Common myeloid progenitor, CD34-positive (primary cell): ENCODE measurements around the gene CUTA.
A peak's percentile ranks its signal among the peaks of the same experiment; 100 is the strongest.

Source experiments
- CTCF ChIA-PET: fragments of 350-600 bp; sonication (Branson Sonifier 250); formaldehyde crosslinking; loops from one replicate; lab custom pipeline; 2021; ENCODE audit warnings: antibody characterized with exemption; lab: Charles Lee
- POLR2A ChIA-PET: fragments of 350-600 bp; sonication (Branson Sonifier 250); formaldehyde crosslinking; loops from one replicate; lab custom pipeline; 2021; ENCODE audit warnings: antibody characterized with exemption; lab: Charles Lee
- DNase-seq, 3 donors: peaks; one replicate each; pipeline versions ENCODE4 v3.0.0 to v3.0.0-alpha.2; 2013
- H3K27ac ChIP-seq, 2 experiments: 1 replicate in 1 of 2; 2 replicates in 1 of 2; pipeline ENCODE4 v1.7.0; 2013; ENCODE audit warnings: inconsistent platforms in 2 of 2, low read length in 2 of 2, mild to moderate bottlenecking in 2 of 2, low read depth in 1 of 2, moderate library complexity in 1 of 2; ENCODE audit not compliant: severe bottlenecking in 2 of 2, insufficient read depth in 1 of 2, poor library complexity in 1 of 2
- H3K27me3 ChIP-seq, 5 experiments: replicated peaks in 2 of 5; 1 replicate in 3 of 5; 2 replicates in 2 of 5; pipeline versions ENCODE4 v1.6.1 to v1.7.0; 2013; ENCODE audit warnings: low read length in 4 of 5, mild to moderate bottlenecking in 2 of 5, moderate library complexity in 2 of 5, inconsistent platforms in 1 of 5; ENCODE audit not compliant: insufficient read depth in 5 of 5, control insufficient read depth in 4 of 5
- H3K36me3 ChIP-seq, 4 experiments: 1 replicate in 2 of 4; 2 replicates in 2 of 4; pipeline versions ENCODE4 v1.6.1 to v1.7.0; 2013; ENCODE audit warnings: low read length in 3 of 4, control low read depth in 1 of 4, mild to moderate bottlenecking in 1 of 4; ENCODE audit not compliant: control insufficient read depth in 4 of 4, insufficient read depth in 4 of 4
- H3K4me1 ChIP-seq, 4 experiments: 1 replicate in 3 of 4; 2 replicates in 1 of 4; pipeline versions ENCODE4 v1.6.1 to v1.7.1; 2013; ENCODE audit warnings: low read length in 3 of 4, mild to moderate bottlenecking in 3 of 4, control low read depth in 1 of 4, inconsistent platforms in 1 of 4, moderate library complexity in 1 of 4; ENCODE audit not compliant: control insufficient read depth in 4 of 4, insufficient read depth in 4 of 4; ENCODE audit errors: control extremely low read depth in 1 of 4
- H3K4me3 ChIP-seq, 7 experiments: 1 replicate in 4 of 7; 2 replicates in 3 of 7; pipeline versions ENCODE4 v1.5.1 to v1.7.0; 2013; ENCODE audit warnings: mild to moderate bottlenecking in 7 of 7, low read length in 6 of 7, moderate library complexity in 6 of 7, inconsistent platforms in 2 of 7, low read depth in 2 of 7, control low read depth in 1 of 7; ENCODE audit not compliant: insufficient read depth in 4 of 7, control insufficient read depth in 1 of 7; ENCODE audit errors: extremely low read depth in 1 of 7
- H3K9me3 ChIP-seq, 5 experiments: 1 replicate in 4 of 5; 2 replicates in 1 of 5; pipeline versions ENCODE4 v1.6.1 to v1.7.1; 2013; ENCODE audit warnings: low read length in 4 of 5, mild to moderate bottlenecking in 2 of 5, inconsistent platforms in 1 of 5, low read depth in 1 of 5, moderate library complexity in 1 of 5; ENCODE audit not compliant: control insufficient read depth in 4 of 5, insufficient read depth in 2 of 5; ENCODE audit errors: control extremely low read depth in 1 of 5
- WGBS: methylation state at CpG from one replicate; pipeline ENCODE4 v1.1.5; 2013; ENCODE audit not compliant: insufficient coverage; 5-methylcytosine and 5-hydroxymethylcytosine counted together

The CUTA gene

DNA sequence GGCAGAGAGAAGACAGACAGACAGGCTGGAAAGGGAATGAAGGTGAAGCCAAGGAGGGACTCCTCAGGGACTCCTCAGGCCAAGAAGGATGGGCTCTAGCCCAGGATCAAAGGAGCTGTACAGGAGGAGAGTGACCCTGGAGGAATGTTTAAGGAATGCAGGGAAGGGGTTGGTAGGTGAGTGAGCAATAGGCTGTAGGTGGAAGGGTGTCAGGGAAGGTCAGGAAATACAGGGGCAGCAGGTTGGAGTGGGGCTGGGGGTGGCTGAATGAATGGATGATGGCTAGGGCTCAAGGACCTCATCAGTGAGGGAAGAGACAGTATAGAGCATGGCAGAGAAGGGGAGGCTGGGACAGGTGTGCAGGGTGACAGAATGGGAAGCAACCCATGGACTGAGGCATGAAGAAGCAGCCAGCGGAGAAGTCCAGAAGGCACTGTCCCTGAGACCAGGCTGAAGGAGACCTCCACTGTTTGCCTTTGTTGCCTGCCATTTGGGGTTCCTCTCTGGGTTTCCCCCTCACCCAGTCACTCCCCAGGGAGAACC lies 15.2 kb upstream of the CUTA start:
- POLR2A ChIA-PET: no interaction called here
- CTCF ChIA-PET: no interaction called here
- 100% methylated on average over 1 of the region's 1 CpG for WGBS
- H3K4me1 ChIP-seq: peaks cover 15 to 59% (median 57%) of the 10 kb centered on the region in 4 experiments
- peak overlapping the region in 5 of 7 experiments; percentile 13 to 68 (median 57) for H3K4me3 ChIP-seq
- no peaks in the 10 kb centered on the region for H3K9me3 ChIP-seq
- peaks cover 5 to 31% (median 21%) of the 10 kb centered on the region in 4 experiments for H3K36me3 ChIP-seq
- no peak overlapping the region for H3K27ac ChIP-seq
- no peak for DNase-seq
- H3K27me3 ChIP-seq: no peaks in the 10 kb centered on the region

DNA sequence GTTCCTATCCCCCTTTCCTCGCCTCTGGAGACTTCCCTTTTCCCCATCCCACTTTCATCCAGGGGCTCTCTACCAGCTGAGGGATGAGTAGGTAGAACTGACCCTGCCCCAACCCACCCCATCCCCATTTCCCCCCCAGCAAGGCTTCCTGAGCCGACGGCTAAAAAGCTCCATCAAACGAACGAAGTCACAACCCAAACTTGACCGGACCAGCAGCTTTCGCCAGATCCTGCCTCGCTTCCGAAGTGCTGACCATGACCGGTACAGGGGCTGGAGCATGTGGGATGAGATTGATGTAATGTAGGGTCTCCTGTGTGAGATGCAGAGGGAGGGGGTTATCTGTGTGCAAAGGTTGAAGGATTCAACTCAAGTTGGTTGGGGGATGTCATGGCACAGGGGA lies 14.6 kb upstream of the CUTA start:
- CTCF ChIA-PET: interaction anchor here (1.4 kb wide), 1 partner anchor 9 kb away, joined by 4 read pairs; no protein-coding TSS in a partner anchor
- POLR2A ChIA-PET: no interaction called here
- DNase-seq: no peak
- Histone ChIP-seq H3K4me1 (peaks cover 15 to 60% (median 58%) of the 10 kb centered on the region in 4 experiments), H3K4me3 (peak overlapping the region in 6 of 7 experiments; percentile 40 to 68 (median 56)), H3K27ac (peak overlapping the region in 1 of 2 experiments; percentile 71), H3K9me3 (no peaks in the 10 kb centered on the region), H3K27me3 (no peaks in the 10 kb centered on the region), H3K36me3 (peaks cover 4 to 26% (median 18%) of the 10 kb centered on the region in 4 experiments)
- WGBS: 13% methylated on average over 6 of the region's 10 CpGs

DNA sequence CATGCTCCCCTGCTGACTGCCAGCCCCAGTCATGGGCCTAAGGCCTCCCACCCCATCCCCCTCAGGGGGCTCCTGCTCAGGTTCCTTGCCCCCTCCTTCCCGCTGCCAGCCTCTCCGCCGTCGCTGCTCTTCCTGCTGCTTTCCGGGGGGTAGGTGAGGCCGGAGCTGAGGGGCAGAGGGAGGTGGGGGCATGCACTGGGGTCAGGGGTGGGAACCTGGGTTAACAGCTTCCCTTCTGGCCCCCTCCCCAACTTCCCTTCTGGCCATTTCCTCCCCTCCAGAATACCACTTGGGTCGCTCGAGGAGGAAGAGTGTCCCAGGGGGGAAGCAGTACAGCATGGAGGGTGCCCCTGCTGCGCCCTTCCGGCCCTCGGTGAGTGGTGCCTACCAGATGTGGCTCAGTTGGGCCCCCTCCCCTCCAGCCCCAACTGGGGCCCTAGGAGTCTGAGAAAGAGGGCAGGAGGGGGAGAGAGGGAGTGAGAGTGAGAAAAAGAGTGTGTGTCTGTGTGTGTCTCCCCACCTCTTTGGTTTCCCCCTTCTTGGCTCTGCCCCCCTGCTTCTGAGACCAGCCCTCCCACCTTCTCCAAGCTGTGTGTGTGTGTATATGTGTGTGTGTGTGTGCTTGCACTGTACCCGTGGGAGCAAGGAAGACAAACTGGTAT lies 14.1 kb upstream of the CUTA start:
- H3K27me3 ChIP-seq: no peaks in the 10 kb centered on the region
- peak in 2 of 3 donors; percentile 67 to 81 for DNase-seq
- peak overlapping the region; percentile 5 to 68 (median 57) for H3K4me3 ChIP-seq
- H3K36me3 ChIP-seq: peaks cover 4 to 20% (median 14%) of the 10 kb centered on the region in 4 experiments
- WGBS: 0% methylated on average over 2 of the region's 12 CpGs
- H3K4me1 ChIP-seq: peaks cover 15 to 66% (median 64%) of the 10 kb centered on the region in 4 experiments
- no peaks in the 10 kb centered on the region for H3K9me3 ChIP-seq
- CTCF ChIA-PET: interaction anchor here (1.4 to 1.6 kb wide), 4 partner anchors 9 to 49 kb away, joined by 3 to 5 read pairs (median 4); no protein-coding TSS in a partner anchor
- POLR2A ChIA-PET: interaction anchor here (0.6 kb wide), 1 partner anchor 120 kb away, joined by 4 read pairs; no protein-coding TSS in a partner anchor
- peak overlapping the region; percentile 36 to 71 for H3K27ac ChIP-seq

DNA sequence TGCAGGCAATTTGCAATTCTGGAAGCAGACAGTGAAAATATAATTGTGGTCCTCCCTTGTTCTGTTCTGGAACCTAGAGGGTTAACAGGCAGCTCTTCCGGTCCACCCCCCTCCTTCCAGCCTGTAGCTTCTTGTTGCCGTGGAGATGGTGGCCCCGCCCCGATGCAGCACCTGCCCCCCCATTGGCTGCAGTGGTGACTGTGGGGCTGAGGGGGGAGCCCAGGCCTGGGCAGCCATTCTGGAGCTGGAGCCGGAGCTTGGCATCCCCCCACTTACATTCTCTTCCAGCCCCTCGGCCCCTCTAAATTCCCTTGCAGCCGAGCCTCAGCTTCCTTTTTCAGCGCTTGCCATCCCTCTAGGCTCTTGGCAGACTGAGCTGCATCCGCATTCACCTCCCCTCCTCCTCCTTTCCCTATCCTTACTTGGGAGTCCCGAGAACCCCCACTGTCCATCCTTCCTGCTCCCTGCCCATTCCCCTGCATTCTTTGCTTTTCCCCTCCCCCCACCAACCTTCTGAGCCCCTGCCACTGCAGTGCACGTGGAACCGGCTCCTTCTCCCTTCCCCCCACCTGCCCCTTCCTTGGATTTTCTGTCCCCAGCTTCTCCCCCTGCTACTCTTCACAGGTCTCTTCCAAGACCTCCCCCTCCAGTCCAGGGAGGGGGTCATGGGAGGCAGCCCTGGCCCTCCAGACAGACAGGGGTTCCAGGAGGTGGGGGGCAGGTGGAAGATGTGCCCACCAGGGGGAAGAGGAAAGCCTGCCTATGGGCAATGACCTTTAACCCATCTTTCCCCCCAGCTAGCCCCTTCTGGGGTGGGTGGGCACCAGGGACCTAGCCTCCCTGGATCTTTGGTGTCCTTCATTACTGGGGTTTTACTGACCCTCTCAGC lies 13.3 kb upstream of the CUTA start:
- Histone ChIP-seq H3K4me1 (peaks cover 15 to 71% (median 69%) of the 10 kb centered on the region in 4 experiments), H3K27ac (peak overlapping the region; percentile 52 to 71), H3K27me3 (no peaks in the 10 kb centered on the region), H3K9me3 (no peaks in the 10 kb centered on the region), H3K4me3 (peak overlapping the region in 6 of 7 experiments; percentile 40 to 68 (median 60)), H3K36me3 (peaks cover 4 to 13% (median 8%) of the 10 kb centered on the region in 4 experiments)
- CTCF ChIA-PET: interaction anchor here (0.9 to 2.5 kb wide), 13 partner anchors 9 to 270 kb away, joined by 3 to 9 read pairs (median 4); partner anchors contain the start of genes CUTA, SYNGAP1 and ZBTB9
- POLR2A ChIA-PET: interaction anchor here (0.6 kb wide), 1 partner anchor 119 kb away, joined by 4 read pairs; no protein-coding TSS in a partner anchor
- WGBS: 0% methylated on average over 5 of the region's 12 CpGs
- peak; percentile 81 to 91 (median 88) for DNase-seq

DNA sequence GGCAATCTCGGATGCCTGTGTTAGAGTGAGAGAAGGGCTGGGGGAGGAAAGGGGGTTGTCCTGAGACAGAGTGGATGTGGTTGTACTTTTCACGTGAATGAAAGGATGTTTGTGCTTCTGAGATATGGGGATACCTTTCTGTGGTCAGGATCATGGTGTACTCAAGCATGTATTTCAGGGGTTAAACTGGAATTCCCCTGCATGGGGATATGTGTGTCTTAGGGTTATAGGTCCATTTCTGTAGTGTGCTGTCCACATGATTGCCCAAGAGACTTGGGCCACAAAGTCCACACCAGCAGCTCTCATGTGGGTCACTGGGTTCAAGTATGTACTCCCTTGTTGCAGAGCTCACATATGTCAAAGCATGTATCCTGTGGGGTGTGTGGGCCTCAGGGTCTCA lies 12.4 kb upstream of the CUTA start:
- H3K27me3 ChIP-seq: no peaks in the 10 kb centered on the region
- H3K4me3 ChIP-seq: peak overlapping the region in 3 of 7 experiments; percentile 64 to 68 (median 66)
- H3K4me1 ChIP-seq: peaks cover 15 to 77% (median 73%) of the 10 kb centered on the region in 4 experiments
- peak overlapping the region; percentile 27 to 52 for H3K27ac ChIP-seq
- ChIA-PET CTCF (interaction anchor here (0.9 to 2.5 kb wide), 9 partner anchors 8 to 271 kb away, joined by 3 to 9 read pairs (median 5); partner anchors contain the start of genes CUTA, SYNGAP1 and ZBTB9), POLR2A (no interaction called here)
- WGBS: 0% methylated on average over 1 of the region's 2 CpGs
- no peaks in the 10 kb centered on the region for H3K9me3 ChIP-seq
- DNase-seq: peak in 2 of 3 donors; percentile 41 to 67
- peaks cover 0 to 4% (median 2%) of the 10 kb centered on the region in 4 experiments for H3K36me3 ChIP-seq

DNA sequence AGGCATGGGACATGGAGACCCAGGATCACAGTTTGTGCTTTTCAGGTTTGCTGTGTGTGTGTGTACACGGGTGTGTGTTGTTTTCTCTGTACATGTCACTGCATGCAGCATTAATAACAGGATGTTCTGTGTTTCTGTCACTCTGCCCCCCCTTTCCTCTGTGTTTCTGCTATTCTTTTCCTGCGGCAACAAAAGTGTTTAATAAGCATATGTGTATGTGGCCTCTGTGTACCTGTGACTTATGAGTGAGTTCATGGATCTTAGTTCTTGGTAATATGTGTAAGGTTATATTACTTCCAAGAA lies 11.8 kb upstream of the CUTA start:
- no peak overlapping the region for H3K27ac ChIP-seq
- no peaks in the 10 kb centered on the region for H3K27me3 ChIP-seq
- ChIA-PET POLR2A (no interaction called here), CTCF (interaction anchor here (0.9 to 2.5 kb wide), 6 partner anchors 10 to 130 kb away, joined by 3 to 9 read pairs (median 4); partner anchors contain the start of gene ZBTB9)
- peak overlapping the region in 2 of 7 experiments; percentile 68 for H3K4me3 ChIP-seq
- peaks cover 15 to 83% (median 80%) of the 10 kb centered on the region in 4 experiments for H3K4me1 ChIP-seq
- no peaks in the 10 kb centered on the region for H3K9me3 ChIP-seq
- WGBS: no CpG with 5 or more reads among the region's 2 CpGs
- H3K36me3 ChIP-seq: no peaks in the 10 kb centered on the region
- peak in 1 of 3 donors; percentile 52 for DNase-seq
